HCEC 1CT (cell line): ENCODE data around the gene TLE3.

ENCODE experiments used
- DNase-seq: peaks from one replicate; pipeline ENCODE4 v3.0.0-alpha.2; 2017

Gene TLE3

GRCh38 chr15:70082281-70082900 lies 15.3 kb downstream of the TLE3 start:
- no peak for DNase-seq

GRCh38 chr15:70081612-70082011 lies 16.1 kb downstream of the TLE3 start:
- DNase-seq, result no peak

- DNase-seq, result no peak
Observed at GRCh38 chr15:70080347-70080746, 17.4 kb downstream of the TLE3 start.

- DNase-seq, result no peak
Observed at GRCh38 chr15:70079888-70080287, 17.8 kb downstream of the TLE3 start.

- no peak for DNase-seq
Observed at GRCh38 chr15:70078578-70079417, 18.9 kb downstream of the TLE3 start.

GRCh38 chr15:70077188-70078147 lies 20.2 kb downstream of the TLE3 start:
- no peak for DNase-seq

GRCh38 chr15:70074380-70074779 lies 23.3 kb downstream of the TLE3 start:
- DNase-seq, result no peak

- no peak for DNase-seq
Observed at GRCh38 chr15:70072479-70072878, 25.2 kb downstream of the TLE3 start.

- no peak for DNase-seq
Observed at GRCh38 chr15:70071799-70072198, 25.9 kb downstream of the TLE3 start.

GRCh38 chr15:70069716-70070115 lies 28.0 kb downstream of the TLE3 start:
- DNase-seq, result no peak

- DNase-seq, result no peak
Observed at GRCh38 chr15:70068783-70069565, 28.7 kb downstream of the TLE3 start.

- no peak for DNase-seq
Observed at GRCh38 chr15:70067681-70068080, 30.0 kb downstream of the TLE3 start.

GRCh38 chr15:70067011-70067410 lies 30.7 kb downstream of the TLE3 start:
- no peak for DNase-seq

GRCh38 chr15:70066447-70066846 lies 31.3 kb downstream of the TLE3 start:
- no peak for DNase-seq

GRCh38 chr15:70066004-70066403 lies 31.7 kb downstream of the TLE3 start:
- DNase-seq, result no peak

- DNase-seq, result no peak
Observed at GRCh38 chr15:70065006-70065722, 32.6 kb downstream of the TLE3 start.

GRCh38 chr15:70064441-70064840 lies 33.3 kb downstream of the TLE3 start:
- DNase-seq, result no peak

- DNase-seq, result no peak
Observed at GRCh38 chr15:70063980-70064379, 33.7 kb downstream of the TLE3 start.

GRCh38 chr15:70063261-70063925 lies 34.3 kb downstream of the TLE3 start:
- no peak for DNase-seq

- DNase-seq, result no peak
Observed at GRCh38 chr15:70062321-70062956, 35.3 kb downstream of the TLE3 start.
